HL-60 (cell line): ENCODE results near the gene GNA14.
"Not testable (repeated sequence)": the region's sequence is repeated elsewhere in the genome, so short reads cannot be mapped to it uniquely, and the experiment has no call there.

Source experiments
- DNase-seq, 2 experiments: peaks; one replicate each; pipeline ENCODE4 v3.0.0-alpha.2; 2010 to 2020; ENCODE audit warnings: low read depth in 1 of 2, low spot score in 1 of 2
- H3K27ac ChIP-seq: fragments of 250-450 bp; sonication (Bioruptor Pico); replicated peaks from 2 replicates; pipeline ENCODE4 v1.5.1; 2020; ENCODE audit warnings: mild to moderate bottlenecking, moderate library complexity
- H3K27me3 ChIP-seq: fragments of 250-450 bp; sonication (Bioruptor Pico); 2 replicates; pipeline ENCODE4 v1.5.1; 2021; ENCODE audit warnings: mild to moderate bottlenecking, moderate library complexity; ENCODE audit not compliant: insufficient read depth, poor library complexity, severe bottlenecking
- H3K4me3 ChIP-seq: replicated peaks from 2 replicates; pipeline ENCODE4 v1.5.1; 2011; ENCODE audit warnings: mild to moderate bottlenecking, control low read depth, low read length; ENCODE audit not compliant: insufficient read depth
- CTCF ChIP-seq: IDR thresholded peaks from one replicate; pipeline ENCODE4 v1.5.1; 2011; ENCODE audit warnings: low read length, control low read depth, inconsistent platforms; ENCODE audit not compliant: insufficient read depth
- GABPA ChIP-seq: IDR thresholded peaks from 2 replicates; pipeline ENCODE4 v1.6.1; 2012; ENCODE audit warnings: low read depth
- POLR2AphosphoS5 ChIP-seq: IDR thresholded peaks from 2 replicates; pipeline ENCODE4 v1.6.1; 2012; ENCODE audit warnings: low read depth
- SPI1 ChIP-seq: IDR thresholded peaks from 2 replicates; pipeline ENCODE4 v1.6.1; 2012; ENCODE audit warnings: low read depth, mild to moderate bottlenecking, borderline replicate concordance
- TF ChIP-seq, protein P1 (sequence below): IDR thresholded peaks from 2 replicates; pipeline ENCODE4 v1.6.1; 2012; ENCODE audit warnings: low read depth; ENCODE audit not compliant: insufficient replicate concordance

Gene GNA14

DNA sequence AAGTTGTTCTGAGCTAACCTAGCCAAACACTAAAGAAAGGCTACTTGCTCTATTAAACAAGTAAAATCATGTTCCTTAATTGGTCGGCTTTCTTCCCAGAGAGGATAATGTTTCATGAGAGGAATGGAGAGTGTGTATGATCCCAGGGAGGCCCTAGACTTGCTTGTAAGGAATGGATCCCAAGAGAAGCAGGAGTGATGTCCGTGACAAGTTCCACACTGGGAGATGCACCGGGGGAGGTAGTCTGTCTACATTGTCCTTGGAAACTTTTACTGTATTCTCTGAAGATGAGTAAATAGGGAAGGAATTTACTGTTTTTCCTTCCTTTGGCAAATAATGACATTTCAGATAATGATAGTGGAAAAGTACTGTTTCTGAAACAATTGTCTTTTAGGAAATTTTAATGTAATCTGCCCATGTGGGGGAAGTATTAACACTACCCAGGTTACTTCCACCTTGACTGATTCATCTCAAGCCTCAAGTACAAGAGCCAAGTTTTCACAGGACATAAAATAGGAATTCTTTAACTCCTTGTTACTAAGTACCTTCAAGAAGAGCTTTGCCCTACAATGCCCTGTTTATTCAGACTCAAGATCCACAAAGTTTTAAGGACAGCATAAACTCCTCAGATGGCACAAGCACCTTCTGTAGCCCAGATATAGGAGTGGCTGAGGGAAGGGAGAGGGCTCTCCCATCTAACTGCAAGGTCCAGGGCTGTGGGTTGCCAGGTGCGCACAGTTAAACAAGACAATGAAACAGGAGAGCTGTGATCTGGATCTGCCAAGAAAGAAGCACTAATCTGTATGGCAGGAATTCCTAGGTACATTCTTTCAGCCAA is 152.1 kb downstream of the GNA14 start:
- Histone ChIP-seq H3K4me3 (no peak overlapping the region), H3K27ac (no peak overlapping the region), H3K27me3 (no peaks in the 10 kb centered on the region)
- DNase-seq = no peak
- TF ChIP-seq POLR2AphosphoS5 (no peak), CTCF (no peak), GABPA (no peak), SPI1 (no peak)
- TF ChIP-seq, protein P1, sequence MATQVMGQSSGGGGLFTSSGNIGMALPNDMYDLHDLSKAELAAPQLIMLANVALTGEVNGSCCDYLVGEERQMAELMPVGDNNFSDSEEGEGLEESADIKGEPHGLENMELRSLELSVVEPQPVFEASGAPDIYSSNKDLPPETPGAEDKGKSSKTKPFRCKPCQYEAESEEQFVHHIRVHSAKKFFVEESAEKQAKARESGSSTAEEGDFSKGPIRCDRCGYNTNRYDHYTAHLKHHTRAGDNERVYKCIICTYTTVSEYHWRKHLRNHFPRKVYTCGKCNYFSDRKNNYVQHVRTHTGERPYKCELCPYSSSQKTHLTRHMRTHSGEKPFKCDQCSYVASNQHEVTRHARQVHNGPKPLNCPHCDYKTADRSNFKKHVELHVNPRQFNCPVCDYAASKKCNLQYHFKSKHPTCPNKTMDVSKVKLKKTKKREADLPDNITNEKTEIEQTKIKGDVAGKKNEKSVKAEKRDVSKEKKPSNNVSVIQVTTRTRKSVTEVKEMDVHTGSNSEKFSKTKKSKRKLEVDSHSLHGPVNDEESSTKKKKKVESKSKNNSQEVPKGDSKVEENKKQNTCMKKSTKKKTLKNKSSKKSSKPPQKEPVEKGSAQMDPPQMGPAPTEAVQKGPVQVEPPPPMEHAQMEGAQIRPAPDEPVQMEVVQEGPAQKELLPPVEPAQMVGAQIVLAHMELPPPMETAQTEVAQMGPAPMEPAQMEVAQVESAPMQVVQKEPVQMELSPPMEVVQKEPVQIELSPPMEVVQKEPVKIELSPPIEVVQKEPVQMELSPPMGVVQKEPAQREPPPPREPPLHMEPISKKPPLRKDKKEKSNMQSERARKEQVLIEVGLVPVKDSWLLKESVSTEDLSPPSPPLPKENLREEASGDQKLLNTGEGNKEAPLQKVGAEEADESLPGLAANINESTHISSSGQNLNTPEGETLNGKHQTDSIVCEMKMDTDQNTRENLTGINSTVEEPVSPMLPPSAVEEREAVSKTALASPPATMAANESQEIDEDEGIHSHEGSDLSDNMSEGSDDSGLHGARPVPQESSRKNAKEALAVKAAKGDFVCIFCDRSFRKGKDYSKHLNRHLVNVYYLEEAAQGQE = no peak

DNA sequence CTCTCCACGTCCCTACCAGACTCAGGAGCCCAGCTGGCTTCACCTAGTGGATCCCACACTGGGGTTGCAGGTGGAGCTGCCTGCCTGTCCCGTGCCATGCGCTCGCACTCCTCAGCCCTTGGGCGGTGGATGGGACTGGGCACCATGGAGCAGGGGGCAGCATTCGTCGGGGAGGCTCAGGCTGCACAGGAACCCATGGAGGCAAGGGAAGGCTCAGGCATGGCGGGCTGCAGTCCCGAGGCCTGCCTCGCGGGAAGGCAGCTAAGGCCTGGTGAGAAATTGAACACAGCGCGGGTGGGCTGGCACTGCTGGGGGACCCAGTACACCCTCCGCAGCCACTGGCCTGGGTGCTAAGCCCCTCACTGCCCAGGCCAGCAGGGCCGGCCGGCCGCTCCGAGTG is 157.8 kb downstream of the GNA14 start:
- not testable (repeated sequence) for H3K27ac ChIP-seq, H3K27me3 ChIP-seq, H3K4me3 ChIP-seq, DNase-seq

DNA sequence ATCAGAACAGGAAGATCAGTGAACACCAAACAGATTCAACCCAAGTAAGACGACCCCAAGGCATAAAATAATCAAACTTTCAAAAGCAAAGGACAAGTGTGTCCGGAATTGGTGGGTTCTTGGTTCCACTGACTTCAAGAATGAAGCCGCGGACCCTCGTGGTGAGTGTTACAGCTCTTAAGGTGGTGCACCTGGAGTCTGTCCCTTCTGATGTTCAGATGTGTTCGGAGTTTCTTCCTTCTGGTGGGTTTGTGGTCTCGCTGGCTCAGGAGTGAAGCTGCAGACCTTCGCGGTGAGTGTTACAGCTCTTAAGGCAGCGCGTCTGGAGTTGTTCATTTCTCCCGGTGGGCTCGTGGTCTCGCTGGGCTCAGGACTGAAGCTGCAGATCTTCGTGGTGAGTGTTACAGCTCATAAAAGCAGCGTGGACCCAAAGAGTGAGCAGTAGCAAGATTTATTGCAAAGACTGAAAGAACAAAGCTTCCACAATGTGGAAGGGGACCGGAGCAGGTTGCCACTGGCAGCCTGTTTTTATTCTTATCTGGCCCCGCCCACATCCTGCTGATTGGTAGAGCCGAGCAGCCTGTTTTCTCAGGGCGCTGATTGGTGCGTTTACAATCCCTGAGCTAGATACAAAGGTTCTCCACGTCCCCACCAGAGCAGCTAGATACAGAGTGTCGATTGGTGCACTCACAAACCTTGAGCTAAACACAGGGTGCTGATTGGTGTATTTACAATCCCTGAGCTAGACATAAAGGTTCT is 158.5 kb downstream of the GNA14 start:
- H3K4me3 ChIP-seq, H3K27me3 ChIP-seq, H3K27ac ChIP-seq, DNase-seq: not testable (repeated sequence)

- Histone ChIP-seq H3K4me3 (no peak overlapping the region), H3K27ac (no peak overlapping the region), H3K27me3 (no peaks in the 10 kb centered on the region)
- no peak for DNase-seq
- TF ChIP-seq SPI1 = no peak
- TF ChIP-seq POLR2AphosphoS5 = no peak
- TF ChIP-seq GABPA = no peak
- TF ChIP-seq, protein P1 = no peak
- no peak for TF ChIP-seq CTCF
These were observed 159.5 kb downstream of the GNA14 start for GRCh38 chr9:77488439-77489126.
